ENCODE data around the gene ALPK3.

GRCh38 chr15:84909782-84910181 is 92.6 kb downstream of the ALPK3 start:
- TF ChIP-seq, protein P1, sequence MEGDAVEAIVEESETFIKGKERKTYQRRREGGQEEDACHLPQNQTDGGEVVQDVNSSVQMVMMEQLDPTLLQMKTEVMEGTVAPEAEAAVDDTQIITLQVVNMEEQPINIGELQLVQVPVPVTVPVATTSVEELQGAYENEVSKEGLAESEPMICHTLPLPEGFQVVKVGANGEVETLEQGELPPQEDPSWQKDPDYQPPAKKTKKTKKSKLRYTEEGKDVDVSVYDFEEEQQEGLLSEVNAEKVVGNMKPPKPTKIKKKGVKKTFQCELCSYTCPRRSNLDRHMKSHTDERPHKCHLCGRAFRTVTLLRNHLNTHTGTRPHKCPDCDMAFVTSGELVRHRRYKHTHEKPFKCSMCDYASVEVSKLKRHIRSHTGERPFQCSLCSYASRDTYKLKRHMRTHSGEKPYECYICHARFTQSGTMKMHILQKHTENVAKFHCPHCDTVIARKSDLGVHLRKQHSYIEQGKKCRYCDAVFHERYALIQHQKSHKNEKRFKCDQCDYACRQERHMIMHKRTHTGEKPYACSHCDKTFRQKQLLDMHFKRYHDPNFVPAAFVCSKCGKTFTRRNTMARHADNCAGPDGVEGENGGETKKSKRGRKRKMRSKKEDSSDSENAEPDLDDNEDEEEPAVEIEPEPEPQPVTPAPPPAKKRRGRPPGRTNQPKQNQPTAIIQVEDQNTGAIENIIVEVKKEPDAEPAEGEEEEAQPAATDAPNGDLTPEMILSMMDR (IDR thresholded peaks at IDR 0.05): no peak
- no peak for TF ChIP-seq POLR2A (IDR thresholded peaks at IDR 0.05)

Data from Peyer's patch (tissue), 4 donors.